ENCODE results near the gene TBC1D10A.
A peak's percentile ranks its signal among the peaks of the same experiment; 100 is the strongest.

TBC1D10A gene

DNA sequence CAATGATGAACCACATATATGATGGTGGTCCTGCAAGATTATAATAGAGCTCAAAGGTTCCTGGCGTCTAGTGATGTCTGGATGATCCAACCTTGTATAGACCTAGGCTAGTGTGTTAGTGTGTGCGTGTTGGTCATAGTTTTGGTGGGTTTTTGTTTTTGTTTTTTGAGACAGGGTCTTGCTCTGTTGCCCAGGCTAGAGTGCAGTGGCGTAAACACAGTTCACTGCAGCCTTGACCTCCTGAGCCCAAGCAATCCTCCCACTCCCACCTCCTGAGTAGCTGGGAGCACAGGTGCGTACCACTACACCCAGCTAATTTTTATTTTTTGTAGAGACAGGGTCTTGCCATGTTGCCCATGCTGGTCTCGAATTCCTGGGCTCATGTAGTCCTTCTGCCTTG is 46.8 kb downstream of the TBC1D10A start:
- DNase-seq (ENCODE audit: low read depth) = no peak
- TF ChIP-seq, protein P1, sequence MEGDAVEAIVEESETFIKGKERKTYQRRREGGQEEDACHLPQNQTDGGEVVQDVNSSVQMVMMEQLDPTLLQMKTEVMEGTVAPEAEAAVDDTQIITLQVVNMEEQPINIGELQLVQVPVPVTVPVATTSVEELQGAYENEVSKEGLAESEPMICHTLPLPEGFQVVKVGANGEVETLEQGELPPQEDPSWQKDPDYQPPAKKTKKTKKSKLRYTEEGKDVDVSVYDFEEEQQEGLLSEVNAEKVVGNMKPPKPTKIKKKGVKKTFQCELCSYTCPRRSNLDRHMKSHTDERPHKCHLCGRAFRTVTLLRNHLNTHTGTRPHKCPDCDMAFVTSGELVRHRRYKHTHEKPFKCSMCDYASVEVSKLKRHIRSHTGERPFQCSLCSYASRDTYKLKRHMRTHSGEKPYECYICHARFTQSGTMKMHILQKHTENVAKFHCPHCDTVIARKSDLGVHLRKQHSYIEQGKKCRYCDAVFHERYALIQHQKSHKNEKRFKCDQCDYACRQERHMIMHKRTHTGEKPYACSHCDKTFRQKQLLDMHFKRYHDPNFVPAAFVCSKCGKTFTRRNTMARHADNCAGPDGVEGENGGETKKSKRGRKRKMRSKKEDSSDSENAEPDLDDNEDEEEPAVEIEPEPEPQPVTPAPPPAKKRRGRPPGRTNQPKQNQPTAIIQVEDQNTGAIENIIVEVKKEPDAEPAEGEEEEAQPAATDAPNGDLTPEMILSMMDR (conservative IDR thresholded peaks at IDR 0.05; ENCODE audit: low read length) = no peak
- no peak overlapping the region for H3K4me3 ChIP-seq (ENCODE audit: low read length)

DNA sequence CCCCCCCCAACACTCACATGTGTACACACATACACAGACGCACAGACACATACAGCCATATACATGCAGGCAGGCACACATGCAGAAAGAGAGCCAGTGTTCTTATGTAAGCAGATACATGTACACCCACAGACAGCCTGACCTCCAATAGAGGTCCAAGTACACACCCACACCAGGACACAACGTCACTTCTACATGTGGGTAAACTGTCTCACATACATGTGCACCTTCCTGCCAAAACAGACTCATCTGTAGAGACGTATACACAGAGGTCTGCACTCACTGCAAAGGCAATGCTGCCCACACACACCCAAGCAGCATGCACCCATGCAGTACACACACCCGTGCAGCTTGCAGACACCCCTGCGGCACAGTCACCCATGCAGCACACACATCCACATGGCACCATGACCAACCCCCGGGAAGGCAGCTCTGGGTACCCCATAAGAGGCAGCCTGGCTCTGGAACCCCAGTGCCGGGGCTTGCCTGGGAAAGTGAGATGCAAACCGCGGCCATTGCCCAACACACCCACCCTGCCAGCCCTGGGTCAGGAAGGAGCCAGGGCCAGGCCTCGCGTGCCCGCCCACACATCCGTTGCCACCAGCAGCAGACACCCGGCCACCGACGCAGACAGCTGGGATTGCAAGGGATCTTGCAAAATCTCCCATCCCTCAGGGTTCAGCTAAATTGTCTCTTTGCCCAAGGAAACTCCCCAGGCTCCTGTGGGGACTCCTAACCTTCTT is 47.5 kb downstream of the TBC1D10A start:
- no peak overlapping the region for H3K4me3 ChIP-seq (ENCODE audit: low read length)
- TF ChIP-seq, protein P1 (conservative IDR thresholded peaks at IDR 0.05; ENCODE audit: low read length) = no peak
- peak; percentile 64 for DNase-seq (ENCODE audit: low read depth)

DNA sequence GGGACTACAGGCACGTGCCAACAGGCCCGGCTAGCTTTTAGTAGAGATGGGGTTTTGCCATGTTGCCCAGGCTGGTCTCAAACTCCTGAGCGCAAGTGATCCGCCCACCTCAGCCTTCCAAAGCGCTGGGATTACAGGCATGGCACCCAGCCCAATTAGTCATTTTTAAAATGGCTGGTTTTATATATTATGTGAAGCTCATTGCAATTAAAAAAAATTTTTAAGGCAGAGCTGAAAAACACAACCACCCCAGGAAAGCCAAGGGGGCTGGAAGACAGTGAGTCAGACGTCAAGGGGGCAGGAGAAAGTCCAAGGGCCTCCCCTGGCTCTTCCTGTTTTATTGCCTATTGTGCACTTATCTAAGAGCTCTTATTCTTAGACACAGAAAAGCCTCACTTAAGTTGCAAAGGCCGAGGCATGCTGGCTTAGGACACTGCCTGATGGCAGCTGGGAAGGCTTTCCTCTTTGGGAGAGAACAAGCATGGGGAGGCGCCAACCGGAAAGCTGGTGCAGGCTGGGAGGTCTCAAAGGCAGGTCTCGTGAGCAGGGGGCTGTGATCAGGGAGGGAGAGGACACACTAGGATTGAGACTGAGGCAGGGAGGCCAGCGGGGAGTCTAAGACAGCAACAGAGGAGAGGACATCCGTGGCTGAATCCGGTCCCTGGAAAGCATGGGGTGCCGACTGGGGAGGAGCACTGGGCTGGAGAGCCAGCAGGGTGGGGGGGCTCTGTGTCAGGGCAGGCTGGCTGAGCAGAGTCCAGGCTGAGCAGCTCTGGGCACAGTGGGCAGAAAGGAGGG is 49.0 kb downstream of the TBC1D10A start:
- peak; percentile 55 for DNase-seq (ENCODE audit: low read depth)
- H3K4me3 ChIP-seq (ENCODE audit: low read length) = no peak overlapping the region
- TF ChIP-seq, protein P1 (conservative IDR thresholded peaks at IDR 0.05; ENCODE audit: low read length) = no peak

DNA sequence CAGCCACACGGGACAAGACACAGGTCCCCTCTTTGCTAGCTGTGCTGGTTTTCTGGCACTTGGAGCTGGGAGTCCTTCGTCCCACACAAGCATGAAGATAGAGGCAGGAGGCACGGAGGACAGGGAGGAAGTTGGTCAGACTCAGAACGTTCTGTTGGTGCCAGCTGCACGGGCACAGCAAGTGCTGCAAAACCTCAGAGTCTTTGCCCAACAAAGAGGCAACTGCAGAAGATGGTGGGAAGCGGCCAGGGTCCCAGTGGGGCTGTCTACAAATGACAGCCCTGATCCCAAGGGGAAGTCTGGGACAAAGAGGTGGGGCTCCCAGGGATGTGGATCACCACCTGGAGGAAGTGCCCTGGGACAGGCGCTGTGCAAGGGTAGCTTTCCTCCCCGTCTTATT is 50.7 kb downstream of the TBC1D10A start:
- TF ChIP-seq, protein P1 (conservative IDR thresholded peaks at IDR 0.05; ENCODE audit: low read length) = no peak
- no peak overlapping the region for H3K4me3 ChIP-seq (ENCODE audit: low read length)
- DNase-seq (ENCODE audit: low read depth) = no peak

DNA sequence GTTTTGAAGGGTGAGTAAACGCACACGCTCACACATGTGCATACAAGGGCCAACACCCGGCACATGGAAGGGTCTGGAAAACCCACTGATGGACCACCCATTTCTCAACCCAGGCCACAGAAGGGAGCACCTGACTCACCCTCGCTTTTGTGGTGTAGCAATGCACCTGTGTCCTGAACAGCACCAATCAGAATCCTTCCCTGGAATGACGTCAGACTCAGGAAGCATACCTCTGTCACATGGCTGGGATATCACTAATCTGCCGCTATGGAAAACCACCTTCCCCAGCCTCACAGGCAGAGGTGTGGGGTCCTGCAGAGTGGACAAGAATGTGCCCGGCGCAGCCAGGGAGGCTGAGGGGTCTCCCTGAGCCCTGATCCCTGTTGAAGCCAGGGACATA is 51.1 kb downstream of the TBC1D10A start:
- H3K4me3 ChIP-seq (ENCODE audit: low read length) = no peak overlapping the region
- no peak for DNase-seq (ENCODE audit: low read depth)
- TF ChIP-seq, protein P1 (conservative IDR thresholded peaks at IDR 0.05; ENCODE audit: low read length) = no peak

DNA sequence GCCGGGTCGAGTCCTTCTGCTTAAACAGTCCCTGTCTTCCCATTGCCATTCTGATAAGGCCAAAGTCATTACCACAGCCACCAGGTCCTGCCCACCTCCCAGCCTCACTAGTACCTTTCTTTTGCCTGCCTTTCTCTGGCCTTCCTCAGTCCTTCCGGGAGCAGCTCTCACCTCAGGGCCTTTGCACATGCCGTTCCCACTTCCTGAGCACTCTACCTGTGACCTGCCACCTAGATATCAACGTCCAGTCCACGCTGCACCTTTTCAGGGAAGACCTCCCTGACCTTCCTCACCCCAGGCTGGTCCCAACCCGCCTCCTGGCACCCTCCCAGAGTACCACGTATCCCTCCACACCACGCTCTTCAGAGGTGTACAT is 52.3 kb downstream of the TBC1D10A start:
- DNase-seq (ENCODE audit: low read depth) = no peak
- no peak overlapping the region for H3K4me3 ChIP-seq (ENCODE audit: low read length)
- TF ChIP-seq, protein P1 (conservative IDR thresholded peaks at IDR 0.05; ENCODE audit: low read length) = no peak
